Astrocyte (in vitro differentiated cells and primary cell): Measurements from ENCODE around the gene NMT1. TPM values are rescaled to one million over a fixed set of nuclear protein-coding genes. Genes with fewer than 3 reads are reported as not detected.

Experiments used
- DNase-seq: peaks from one replicate; pipeline ENCODE4 v3.0.0-alpha.2; 2010; ENCODE audit warnings: low read depth
- FAIRE-seq: peaks from 2 replicates; lab custom pipeline; 2011; peaks lifted over from hg19 to GRCh38; lab: Jason Lieb, UNC
- H2AFZ ChIP-seq: 2 replicates; pipeline ENCODE4 v1.6.0; 2012; ENCODE audit warnings: low read depth, low read length, inconsistent platforms
- H3K27ac ChIP-seq: 2 replicates; pipeline ENCODE4 v1.5.1; 2011; ENCODE audit warnings: low read depth, low read length, inconsistent platforms
- H3K27me3 ChIP-seq: 2 replicates; pipeline ENCODE4 v1.6.0; 2011; ENCODE audit warnings: low read length, inconsistent platforms; ENCODE audit not compliant: insufficient read depth
- H3K36me3 ChIP-seq: 2 replicates; pipeline ENCODE4 v1.5.1; 2011; ENCODE audit warnings: low read length, inconsistent platforms; ENCODE audit not compliant: insufficient read depth
- H3K4me1 ChIP-seq: 2 replicates; pipeline ENCODE4 v1.5.1; 2011; ENCODE audit warnings: low read length, inconsistent platforms; ENCODE audit not compliant: insufficient read depth
- H3K4me2 ChIP-seq: 2 replicates; pipeline ENCODE4 v1.6.0; 2012; ENCODE audit warnings: low read length, inconsistent platforms
- H3K4me3 ChIP-seq: 2 replicates; pipeline ENCODE4 v1.5.1; 2011; ENCODE audit warnings: low read depth, mild to moderate bottlenecking, low read length, inconsistent platforms; ENCODE audit not compliant: insufficient read depth
- H3K79me2 ChIP-seq: 2 replicates; pipeline ENCODE4 v1.6.0; 2012; ENCODE audit warnings: mild to moderate bottlenecking, low read length, inconsistent platforms; ENCODE audit not compliant: insufficient read depth
- H3K9ac ChIP-seq: 2 replicates; pipeline ENCODE4 v1.6.0; 2012; ENCODE audit warnings: mild to moderate bottlenecking, low read length, inconsistent platforms
- H3K9me3 ChIP-seq: 2 replicates; pipeline ENCODE4 v1.5.1; 2012; ENCODE audit warnings: low read depth, mild to moderate bottlenecking, low read length, inconsistent platforms; ENCODE audit not compliant: insufficient read depth
- H4K20me1 ChIP-seq: 2 replicates; pipeline ENCODE4 v1.6.0; 2012; ENCODE audit warnings: low read length, inconsistent platforms; ENCODE audit not compliant: insufficient read depth
- H3K27ac Mint-ChIP-seq: one replicate; pipeline ENCODE4 v1.8.0; 2021; ENCODE audit warnings: mild to moderate bottlenecking, mixed read lengths; ENCODE audit not compliant: unreplicated experiment
- H3K27me3 Mint-ChIP-seq: one replicate; pipeline ENCODE4 v1.8.0; 2021; ENCODE audit warnings: low read depth, mixed read lengths; ENCODE audit not compliant: unreplicated experiment
- H3K36me3 Mint-ChIP-seq: one replicate; pipeline ENCODE4 v1.8.0; 2021; ENCODE audit warnings: low read depth, mixed read lengths; ENCODE audit not compliant: unreplicated experiment
- H3K4me1 Mint-ChIP-seq: one replicate; pipeline ENCODE4 v1.8.0; 2021; ENCODE audit warnings: low read depth, mixed read lengths; ENCODE audit not compliant: unreplicated experiment
- H3K4me3 Mint-ChIP-seq: one replicate; pipeline ENCODE4 v1.8.0; 2021; ENCODE audit warnings: mild to moderate bottlenecking, moderate library complexity, mixed read lengths; ENCODE audit not compliant: unreplicated experiment
- H3K9me3 Mint-ChIP-seq: one replicate; pipeline ENCODE4 v1.8.0; 2021; ENCODE audit warnings: mild to moderate bottlenecking, mixed read lengths; ENCODE audit not compliant: unreplicated experiment
- EZH2 ChIP-seq: IDR thresholded peaks from 2 replicates; pipeline ENCODE4 v1.6.1; 2012; ENCODE audit warnings: mild to moderate bottlenecking, low read length, inconsistent platforms; ENCODE audit not compliant: insufficient read depth
- total RNA-seq: library from RNA; stranded (reverse); gene quantifications from 2 replicates; pipeline ENCODE4 v1.2.1, GENCODE V29; 2021
- TF ChIP-seq, protein P1 (sequence below): IDR thresholded peaks from 2 replicates; pipeline ENCODE4 v1.5.1; 2011; ENCODE audit warnings: low read depth, mild to moderate bottlenecking, inconsistent platforms, low read length, moderate library complexity; ENCODE audit not compliant: insufficient read depth

The NMT1 gene
- total RNA-seq, 1 donor from 2014 or later: 114 TPM

DNA sequence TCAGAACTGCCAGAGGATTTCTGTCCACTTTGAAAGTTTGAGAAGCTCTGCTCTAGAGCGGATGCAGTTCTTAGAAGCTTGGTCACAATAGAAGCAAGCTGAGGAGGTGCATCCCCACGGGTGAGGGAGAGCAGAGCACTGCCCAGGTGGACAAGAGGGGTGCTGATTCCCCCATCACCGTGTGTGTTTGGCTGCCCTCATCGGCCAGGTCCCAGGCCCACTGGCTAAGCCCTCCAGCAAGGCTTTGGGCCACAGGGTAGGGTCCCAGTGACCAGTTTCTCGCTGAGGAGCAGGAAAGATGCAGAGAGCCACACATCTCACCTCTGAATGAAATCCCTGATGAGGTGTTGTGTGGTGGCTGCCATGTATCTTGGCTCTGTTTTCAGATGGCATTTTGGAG is 26.9 kb downstream of the NMT1 start:
- peaks cover 28% of the 10 kb centered on the region for H3K36me3 ChIP-seq
- H3K4me2 ChIP-seq: peak overlapping the region; percentile 53
- FAIRE-seq: no peak

DNA sequence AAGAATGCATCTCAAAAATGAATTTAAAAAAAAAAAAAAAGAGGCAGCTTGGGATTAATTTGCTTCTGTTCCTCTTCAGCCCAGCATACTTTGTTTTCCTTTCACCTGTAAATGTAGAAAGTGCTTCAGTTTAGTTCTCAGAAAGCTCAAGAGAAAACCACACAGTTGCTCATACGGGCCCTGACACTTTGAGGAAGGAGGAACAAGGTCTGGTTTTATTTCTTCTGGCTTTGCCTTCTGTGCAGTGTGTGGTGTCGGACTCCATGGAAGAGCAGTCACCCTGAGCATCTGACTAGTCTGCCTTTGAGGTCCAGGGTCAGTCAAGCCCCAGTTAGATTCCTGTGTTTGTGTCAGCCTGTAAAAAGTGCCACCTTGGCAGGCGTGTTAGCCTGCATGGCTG is 27.6 kb downstream of the NMT1 start:
- Histone ChIP-seq H3K27me3 (no peaks in the 10 kb centered on the region), H3K27ac (no peak overlapping the region), H3K4me1 (peaks cover 35% of the 10 kb centered on the region), H3K9ac (no peak overlapping the region), H2AFZ (no peak overlapping the region), H3K79me2 (peaks cover 15% of the 10 kb centered on the region), H3K9me3 (no peaks in the 10 kb centered on the region), H3K4me3 (no peak overlapping the region), H3K36me3 (peaks cover 28% of the 10 kb centered on the region), H4K20me1 (peaks cover 28% of the 10 kb centered on the region), H3K4me2 (no peak overlapping the region)
- Mint-ChIP-seq H3K4me3 (no peak overlapping the region), H3K9me3 (no peaks in the 10 kb centered on the region), H3K27ac (peak overlapping the region; percentile 53), H3K4me1 (peaks cover 35% of the 10 kb centered on the region), H3K27me3 (no peaks in the 10 kb centered on the region), H3K36me3 (peaks cover 19% of the 10 kb centered on the region)
- FAIRE-seq: no peak
- no peak for TF ChIP-seq EZH2
- TF ChIP-seq, protein P1, sequence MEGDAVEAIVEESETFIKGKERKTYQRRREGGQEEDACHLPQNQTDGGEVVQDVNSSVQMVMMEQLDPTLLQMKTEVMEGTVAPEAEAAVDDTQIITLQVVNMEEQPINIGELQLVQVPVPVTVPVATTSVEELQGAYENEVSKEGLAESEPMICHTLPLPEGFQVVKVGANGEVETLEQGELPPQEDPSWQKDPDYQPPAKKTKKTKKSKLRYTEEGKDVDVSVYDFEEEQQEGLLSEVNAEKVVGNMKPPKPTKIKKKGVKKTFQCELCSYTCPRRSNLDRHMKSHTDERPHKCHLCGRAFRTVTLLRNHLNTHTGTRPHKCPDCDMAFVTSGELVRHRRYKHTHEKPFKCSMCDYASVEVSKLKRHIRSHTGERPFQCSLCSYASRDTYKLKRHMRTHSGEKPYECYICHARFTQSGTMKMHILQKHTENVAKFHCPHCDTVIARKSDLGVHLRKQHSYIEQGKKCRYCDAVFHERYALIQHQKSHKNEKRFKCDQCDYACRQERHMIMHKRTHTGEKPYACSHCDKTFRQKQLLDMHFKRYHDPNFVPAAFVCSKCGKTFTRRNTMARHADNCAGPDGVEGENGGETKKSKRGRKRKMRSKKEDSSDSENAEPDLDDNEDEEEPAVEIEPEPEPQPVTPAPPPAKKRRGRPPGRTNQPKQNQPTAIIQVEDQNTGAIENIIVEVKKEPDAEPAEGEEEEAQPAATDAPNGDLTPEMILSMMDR: no peak
- DNase-seq: no peak

More for the DNA sequence above, 26.9 kb downstream of the NMT1 start:
- no peaks in the 10 kb centered on the region for H3K27me3 ChIP-seq
- peaks cover 27% of the 10 kb centered on the region for H3K4me1 Mint-ChIP-seq
- peaks cover 28% of the 10 kb centered on the region for H4K20me1 ChIP-seq
- peaks cover 15% of the 10 kb centered on the region for H3K79me2 ChIP-seq
- H3K4me1 ChIP-seq: peaks cover 28% of the 10 kb centered on the region
- no peak overlapping the region for H3K4me3 ChIP-seq
- no peak overlapping the region for H3K27ac Mint-ChIP-seq
- no peak overlapping the region for H2AFZ ChIP-seq
- DNase-seq: no peak
- H3K27me3 Mint-ChIP-seq: no peaks in the 10 kb centered on the region
- H3K9ac ChIP-seq: no peak overlapping the region
- no peaks in the 10 kb centered on the region for H3K9me3 Mint-ChIP-seq
- no peak overlapping the region for H3K27ac ChIP-seq
- peaks cover 19% of the 10 kb centered on the region for H3K36me3 Mint-ChIP-seq
- no peaks in the 10 kb centered on the region for H3K9me3 ChIP-seq
- no peak for TF ChIP-seq EZH2
- TF ChIP-seq, protein P1: no peak
- no peak overlapping the region for H3K4me3 Mint-ChIP-seq

DNA sequence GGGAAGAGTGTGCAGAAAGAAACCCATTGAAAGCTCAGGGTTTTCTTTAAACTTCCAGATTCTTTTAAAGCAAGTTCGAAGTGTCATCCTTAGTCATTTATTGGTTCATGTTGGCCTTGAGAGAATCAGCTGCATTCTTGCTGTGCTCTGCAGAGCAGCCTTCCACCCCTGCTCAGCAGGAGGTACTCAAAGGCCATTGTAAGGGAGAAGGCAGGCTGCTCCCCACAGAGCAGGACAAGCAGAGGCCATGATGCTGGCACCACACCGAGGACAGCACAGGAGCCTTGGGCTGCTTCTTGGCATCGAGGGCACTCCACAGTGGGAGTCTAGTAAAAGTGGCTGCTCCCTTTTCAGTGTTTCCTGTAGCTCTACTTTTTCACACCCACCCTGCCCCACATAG is 29.6 kb downstream of the NMT1 start:
- Mint-ChIP-seq H3K27ac (peak overlapping the region; percentile 42), H3K36me3 (peaks cover 26% of the 10 kb centered on the region), H3K9me3 (no peaks in the 10 kb centered on the region), H3K27me3 (no peaks in the 10 kb centered on the region), H3K4me3 (no peak overlapping the region), H3K4me1 (peaks cover 38% of the 10 kb centered on the region)
- H3K9ac ChIP-seq: no peak overlapping the region
- H3K4me1 ChIP-seq: peaks cover 38% of the 10 kb centered on the region
- peaks cover 28% of the 10 kb centered on the region for H4K20me1 ChIP-seq
- FAIRE-seq (no peak), DNase-seq (no peak)
- H3K27me3 ChIP-seq: no peaks in the 10 kb centered on the region
- peaks cover 15% of the 10 kb centered on the region for H3K79me2 ChIP-seq
- H3K36me3 ChIP-seq: peaks cover 24% of the 10 kb centered on the region
- H3K9me3 ChIP-seq: no peaks in the 10 kb centered on the region
- no peak overlapping the region for H2AFZ ChIP-seq
- no peak overlapping the region for H3K4me2 ChIP-seq
- H3K27ac ChIP-seq: peak overlapping the region; percentile 16
- TF ChIP-seq, protein P1: no peak
- TF ChIP-seq EZH2: no peak
- no peak overlapping the region for H3K4me3 ChIP-seq
